Measurements from ENCODE around the gene FSIP1. TPM values are rescaled to one million over a fixed set of nuclear protein-coding genes. Genes with fewer than 3 reads are reported as not detected.

The FSIP1 gene
- total RNA-seq = 0.16 and 0.25 TPM in 2 replicates

DNA sequence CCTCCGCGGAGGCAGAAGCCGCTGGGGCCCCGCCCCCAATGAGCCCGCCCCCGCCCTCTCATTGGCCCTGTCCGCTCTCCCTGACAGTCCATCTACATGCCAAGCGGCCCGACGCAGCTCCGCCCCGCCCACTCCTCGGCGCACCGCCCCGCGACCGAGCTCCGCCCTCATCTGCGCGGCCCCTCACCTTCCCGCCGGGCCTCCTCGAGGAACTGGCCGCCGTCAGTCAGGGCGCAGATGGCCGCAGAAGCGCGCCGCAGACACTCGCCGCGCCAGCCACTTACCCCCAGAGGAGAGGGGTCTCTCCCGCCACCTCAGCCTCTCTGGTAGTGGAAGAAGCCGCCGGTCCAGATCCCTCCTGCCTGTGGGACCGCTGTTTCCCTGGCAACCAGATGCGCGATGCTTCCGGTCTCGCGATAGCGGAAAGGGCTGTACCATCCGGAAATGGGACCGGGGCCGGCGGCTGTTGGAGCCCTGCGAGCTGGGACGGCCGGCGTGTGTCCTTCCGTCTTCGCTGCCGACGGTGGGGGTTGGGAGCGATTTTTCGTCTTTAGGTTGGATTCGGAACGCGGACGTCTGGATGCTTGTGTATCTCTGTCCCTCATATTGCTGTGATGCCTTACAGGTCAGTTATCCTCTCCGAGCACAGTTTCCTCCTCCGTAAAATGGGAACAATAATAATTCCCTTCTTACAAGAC lies at the start of gene FSIP1:
Gene FSIP1 (minus strand): TSS at position 401 of the 698 bp plus-strand sequence. CDS start 6,317 bp downstream, outside the sequence.

GRCh38 chr15:39580485-39581241 lies 202.0 kb downstream of the FSIP1 start, which contains the start of gene THBS1:
THBS1 (plus strand) TSS chr15:39581079; CDS start chr15:39581858, 779 bp downstream.

Other genes with a start within 250 kb of the FSIP1 start
- 94.2 and 321 TPM in 2 replicates for gene THBS1, start 201.8 kb downstream of the FSIP1 start, total RNA-seq
- gene GPR176, start 137.4 kb upstream of the FSIP1 start, total RNA-seq = 54.9 and 61.6 TPM in 2 replicates
- gene EIF2AK4, start 151.3 kb upstream of the FSIP1 start, total RNA-seq = 45.3 and 62.1 TPM in 2 replicates